ENCODE data around the gene ADSL. TPM values are rescaled to one million over a fixed set of nuclear protein-coding genes. Genes with fewer than 3 reads are reported as not detected.

Gene ADSL
- total and polyA plus RNA-seq, 12 donors, result 29.3 to 101 (median 53.9) TPM

- intact Hi-C loops (cut with DNase I), result loop anchor here in 7 of 10 donors (5.0 to 10.0 kb wide), 5 partner anchors 300 to 813 kb away; partner anchors contain the start of gene RPS19BP1 (in 3 of the 7)
- H3K4me1 ChIP-seq, result peaks cover 0 to 31% (median 21%) of the 10 kb centered on the region in 9 donors
- peaks cover 0 to 22% (median 11%) of the 10 kb centered on the region in 9 donors for H3K36me3 ChIP-seq
- peak overlapping the region in 6 of 10 donors; percentile 74 to 94 (median 88) for H3K27ac ChIP-seq
- 75 to 80% methylated on average over 6 of the region's 6 CpGs for WGBS, 2 donors
- H3K4me3 ChIP-seq, result peak overlapping the region in 9 of 10 donors; percentile 56 to 89 (median 68)
- DNase-seq, result no peak
- no peak for ATAC-seq
- no peaks in the 10 kb centered on the region for H3K27me3 ChIP-seq
- no peaks in the 10 kb centered on the region for H3K9me3 ChIP-seq
- no peak for TF ChIP-seq CTCF (IDR thresholded peaks at IDR 0.05)
These were observed 1.0 kb upstream of the ADSL start for GRCh38 chr22:40345271-40345670.

- WGBS, 2 donors, result 1 to 2% methylated on average over 20 of the region's 20 CpGs
- Histone ChIP-seq H3K4me3 (peak overlapping the region; percentile 56 to 89 (median 68)), H3K27ac (peak overlapping the region; percentile 51 to 94 (median 87)), H3K4me1 (peaks cover 0 to 31% (median 21%) of the 10 kb centered on the region in 9 donors), H3K36me3 (peaks cover 0 to 28% (median 16%) of the 10 kb centered on the region in 9 donors), H3K27me3 (no peaks in the 10 kb centered on the region), H3K9me3 (no peaks in the 10 kb centered on the region)
- intact Hi-C loops (cut with DNase I), result loop anchor here in 8 of 10 donors (1.0 to 10.0 kb wide), 7 partner anchors 301 to 813 kb away; partner anchors contain the start of gene RPS19BP1 (in 3 of the 8)
- ATAC-seq, result peak; percentile 11 to 37 (median 26)
- TF ChIP-seq CTCF (IDR thresholded peaks at IDR 0.05), result no peak
- DNase-seq, result peak; percentile 14 to 29
These were observed 500 bp upstream of the ADSL start for GRCh38 chr22:40345815-40346184.

- Histone ChIP-seq H3K4me1 (peaks cover 0 to 31% (median 21%) of the 10 kb centered on the region in 9 donors), H3K27me3 (no peaks in the 10 kb centered on the region), H3K36me3 (peaks cover 0 to 43% (median 31%) of the 10 kb centered on the region in 9 donors), H3K9me3 (no peaks in the 10 kb centered on the region), H3K4me3 (peak overlapping the region; percentile 56 to 89 (median 68)), H3K27ac (peak overlapping the region; percentile 51 to 94 (median 87))
- DNase-seq, result no peak
- TF ChIP-seq CTCF (IDR thresholded peaks at IDR 0.05), result no peak
- intact Hi-C loops (cut with DNase I), result loop anchor here in 8 of 10 donors (2.0 to 10.0 kb wide), 6 partner anchors 302 to 815 kb away; partner anchors contain the start of gene RPS19BP1 (in 3 of the 8)
- 17 to 19% methylated on average over 10 of the region's 10 CpGs for WGBS, 2 donors
- ATAC-seq, result no peak
These were observed 1.0 kb downstream of the ADSL start for GRCh38 chr22:40347300-40347699.

- ATAC-seq (peak in 1 of 8 donors; percentile 45), DNase-seq (peak in 1 of 2 donors; percentile 23)
- intact Hi-C loops (cut with DNase I), result loop anchor here in 7 of 10 donors (5.0 to 10.0 kb wide), 5 partner anchors 303 to 816 kb away; partner anchors contain the start of gene RPS19BP1 (in 3 of the 7)
- H3K36me3 ChIP-seq, result peaks cover 0 to 51% (median 31%) of the 10 kb centered on the region in 9 donors
- peak overlapping the region in 4 of 10 donors; percentile 87 to 94 (median 92) for H3K27ac ChIP-seq
- 68 to 73% methylated on average over 10 of the region's 10 CpGs for WGBS, 2 donors
- H3K4me1 ChIP-seq, result peaks cover 0 to 31% (median 21%) of the 10 kb centered on the region in 9 donors
- peak overlapping the region in 4 of 10 donors; percentile 72 to 89 (median 84) for H3K4me3 ChIP-seq
- H3K9me3 ChIP-seq, result no peaks in the 10 kb centered on the region
- peak; percentile 36 to 88 (median 70) for TF ChIP-seq CTCF (IDR thresholded peaks at IDR 0.05)
- no peaks in the 10 kb centered on the region for H3K27me3 ChIP-seq
These were observed 1.8 kb downstream of the ADSL start for GRCh38 chr22:40348025-40348658.

Measured in heart right ventricle (tissue), 16 donors.